NT2/D1 (cell line): ENCODE data around the gene SMCHD1.
"Not testable (repeated sequence)": the region's sequence is repeated elsewhere in the genome, so short reads cannot be mapped to it uniquely, and the experiment has no call there.

ENCODE experiments used
- DNase-seq: peaks from one replicate; pipeline ENCODE4 v3.0.0-alpha.2; 2011; ENCODE audit warnings: low read depth, low spot score
- H3K27me3 ChIP-seq: 2 replicates; pipeline ENCODE4 v1.6.0; 2011; ENCODE audit warnings: mild to moderate bottlenecking; ENCODE audit not compliant: insufficient read length, insufficient read depth
- H3K36me3 ChIP-seq: 2 replicates; pipeline ENCODE4 v1.6.1; 2011; ENCODE audit warnings: mild to moderate bottlenecking, low read length, mixed read lengths; ENCODE audit not compliant: insufficient read depth, insufficient read length
- H3K4me1 ChIP-seq: 2 replicates; pipeline ENCODE4 v1.5.1; 2011; ENCODE audit not compliant: insufficient read depth, insufficient read length
- H3K4me3 ChIP-seq: 2 replicates; pipeline ENCODE4 v1.5.1; 2011; ENCODE audit warnings: low read depth; ENCODE audit not compliant: insufficient read length
- H3K9ac ChIP-seq: 2 replicates; pipeline ENCODE4 v1.6.0; 2011; ENCODE audit warnings: low read depth; ENCODE audit not compliant: insufficient read length
- H3K9me3 ChIP-seq: 2 replicates; pipeline ENCODE4 v1.5.1; 2011; ENCODE audit warnings: mild to moderate bottlenecking, low read length; ENCODE audit not compliant: insufficient read depth
- SUZ12 ChIP-seq: IDR thresholded peaks from 2 replicates; pipeline ENCODE4 v1.6.1; 2011; ENCODE audit not compliant: insufficient read length, insufficient read depth; ENCODE audit errors: extremely low read depth
- YY1 ChIP-seq: IDR thresholded peaks from 2 replicates; pipeline ENCODE4 v1.6.1; 2011; ENCODE audit not compliant: insufficient read length, insufficient read depth
- ZNF274 ChIP-seq: IDR thresholded peaks from 2 replicates; pipeline ENCODE4 v1.6.1; 2011; ENCODE audit warnings: mild to moderate bottlenecking, low read depth, low read length

Gene SMCHD1

GRCh38 chr18:2827061-2827460 lies 171.5 kb downstream of the SMCHD1 start:
- Histone ChIP-seq H3K9ac (no peak overlapping the region), H3K27me3 (no peaks in the 10 kb centered on the region), H3K4me3 (no peak overlapping the region), H3K9me3 (no peaks in the 10 kb centered on the region), H3K4me1 (no peaks in the 10 kb centered on the region), H3K36me3 (no peaks in the 10 kb centered on the region)
- DNase-seq, result no peak
- TF ChIP-seq SUZ12 (no peak), ZNF274 (no peak), YY1 (no peak)

- H3K9me3 ChIP-seq, result peaks cover 13% of the 10 kb centered on the region; the same call in 1 of the 2 replicates
- DNase-seq, H3K9ac ChIP-seq, H3K27me3 ChIP-seq, H3K4me3 ChIP-seq, H3K36me3 ChIP-seq, H3K4me1 ChIP-seq: not testable (repeated sequence)
These were observed 180.6 kb downstream of the SMCHD1 start for GRCh38 chr18:2836118-2836517.

GRCh38 chr18:2837290-2837689 lies 181.8 kb downstream of the SMCHD1 start:
- peaks cover 13% of the 10 kb centered on the region; the same call in 1 of the 2 replicates for H3K9me3 ChIP-seq
- not testable (repeated sequence) for H3K4me3 ChIP-seq, H3K27me3 ChIP-seq, H3K9ac ChIP-seq, H3K36me3 ChIP-seq, DNase-seq, H3K4me1 ChIP-seq

GRCh38 chr18:2839202-2839601 lies 183.7 kb downstream of the SMCHD1 start:
- TF ChIP-seq ZNF274, result no peak
- no peak for TF ChIP-seq SUZ12
- no peak for TF ChIP-seq YY1
- DNase-seq, result no peak

GRCh38 chr18:2840521-2840920 lies 185.0 kb downstream of the SMCHD1 start:
- no peak overlapping the region for H3K4me3 ChIP-seq

More at GRCh38 chr18:2839202-2839601, 183.7 kb downstream of the SMCHD1 start:
- H3K4me1 ChIP-seq, result no peaks in the 10 kb centered on the region
- no peak overlapping the region for H3K4me3 ChIP-seq
- no peaks in the 10 kb centered on the region for H3K36me3 ChIP-seq
- no peak overlapping the region for H3K9ac ChIP-seq
- peaks cover 13% of the 10 kb centered on the region; the same call in 1 of the 2 replicates for H3K9me3 ChIP-seq
- no peaks in the 10 kb centered on the region for H3K27me3 ChIP-seq

GRCh38 chr18:2843146-2843545 lies 187.6 kb downstream of the SMCHD1 start:
- no peak overlapping the region for H3K4me3 ChIP-seq
- H3K27me3 ChIP-seq, result no peaks in the 10 kb centered on the region
- H3K4me1 ChIP-seq, result no peaks in the 10 kb centered on the region
- H3K36me3 ChIP-seq, result no peaks in the 10 kb centered on the region
- H3K9me3 ChIP-seq, result 0 out of 2 replicates have a peak, but pooled peaks cover under 1% of the 10 kb centered on the region
- no peak for DNase-seq
- TF ChIP-seq YY1 (no peak), ZNF274 (no peak), SUZ12 (no peak)
- H3K9ac ChIP-seq, result no peak overlapping the region

More at GRCh38 chr18:2840521-2840920, 185.0 kb downstream of the SMCHD1 start:
- DNase-seq, result no peak
- TF ChIP-seq YY1 (no peak), ZNF274 (no peak), SUZ12 (no peak)
- Histone ChIP-seq H3K9ac (no peak overlapping the region), H3K36me3 (no peaks in the 10 kb centered on the region), H3K9me3 (peaks cover 13% of the 10 kb centered on the region; the same call in 1 of the 2 replicates), H3K27me3 (no peaks in the 10 kb centered on the region), H3K4me1 (no peaks in the 10 kb centered on the region)

GRCh38 chr18:2845172-2845571 lies 189.6 kb downstream of the SMCHD1 start:
- no peak for TF ChIP-seq SUZ12
- no peak for TF ChIP-seq ZNF274
- no peak for TF ChIP-seq YY1
- no peaks in the 10 kb centered on the region for H3K27me3 ChIP-seq
- H3K36me3 ChIP-seq, result peaks cover 13% of the 10 kb centered on the region
- no peaks in the 10 kb centered on the region for H3K4me1 ChIP-seq
- DNase-seq, result no peak
- H3K4me3 ChIP-seq, result no peak overlapping the region
- H3K9me3 ChIP-seq, result no peaks in the 10 kb centered on the region
- H3K9ac ChIP-seq, result no peak overlapping the region

GRCh38 chr18:2846636-2847316 lies 191.2 kb downstream of the SMCHD1 start, which contains the start of gene EMILIN2:
EMILIN2 (plus strand) TSS chr18:2847006; CDS start chr18:2847189, 183 bp downstream.
- peak within 1 kb of the TSS; percentile 71 for H3K4me3 ChIP-seq
- no peak for DNase-seq
- no peaks in the 10 kb centered on the region for H3K27me3 ChIP-seq

More at GRCh38 chr18:2846636-2847316, 191.2 kb downstream of the SMCHD1 start, which contains the start of gene EMILIN2:
- no peak for TF ChIP-seq YY1
- no peak for TF ChIP-seq ZNF274
- no peak for TF ChIP-seq SUZ12
- Histone ChIP-seq H3K9ac (peak within 1 kb of the TSS; percentile 85), H3K4me1 (peaks cover 2% of the 10 kb centered on the region), H3K36me3 (peaks cover 26% of the 10 kb centered on the region), H3K9me3 (no peaks in the 10 kb centered on the region)
